Activated CD4-positive, CD25-positive, alpha-beta regulatory T cell (primary cell): ENCODE measurements around the gene C6orf58.

Experiments used
- DNase-seq, 4 experiments: peaks; one replicate each; lab custom pipeline; 2025; lab: John Stamatoyannopoulos, UW

Gene C6orf58

DNA sequence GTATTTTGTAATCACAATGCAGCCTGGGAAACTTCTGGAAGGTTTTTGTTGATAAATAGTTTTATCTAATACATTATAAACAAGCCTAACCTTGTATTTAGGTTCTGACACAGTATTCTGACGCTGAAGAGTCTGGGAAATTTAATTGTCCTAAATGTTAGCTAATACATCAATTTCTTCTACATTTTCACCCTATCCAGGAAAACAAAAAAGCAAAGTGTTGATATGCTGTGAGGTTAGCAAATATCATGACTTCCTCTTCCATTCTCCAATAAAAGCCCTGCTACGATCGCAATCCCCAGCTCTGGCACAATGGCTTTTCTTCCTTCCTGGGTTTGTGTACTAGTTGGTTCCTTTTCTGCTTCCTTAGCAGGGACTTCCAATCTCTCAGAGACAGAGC, at the start of gene C6orf58:
TSS of gene C6orf58 (plus strand) at position 301 of the 400 bp plus-strand sequence. CDS start at position 313, 12 bp downstream.
- DNase-seq: no peak

GRCh38 chr6:127533011-127533410, 44.0 kb upstream of the C6orf58 start:
- DNase-seq: no peak

- DNase-seq: no peak
Observed at GRCh38 chr6:127533736-127534135, 43.2 kb upstream of the C6orf58 start.

GRCh38 chr6:127538750-127539264, 38.2 kb upstream of the C6orf58 start:
- DNase-seq: no peak

- no peak for DNase-seq
Observed at GRCh38 chr6:127539272-127539671, 37.7 kb upstream of the C6orf58 start.

DNA sequence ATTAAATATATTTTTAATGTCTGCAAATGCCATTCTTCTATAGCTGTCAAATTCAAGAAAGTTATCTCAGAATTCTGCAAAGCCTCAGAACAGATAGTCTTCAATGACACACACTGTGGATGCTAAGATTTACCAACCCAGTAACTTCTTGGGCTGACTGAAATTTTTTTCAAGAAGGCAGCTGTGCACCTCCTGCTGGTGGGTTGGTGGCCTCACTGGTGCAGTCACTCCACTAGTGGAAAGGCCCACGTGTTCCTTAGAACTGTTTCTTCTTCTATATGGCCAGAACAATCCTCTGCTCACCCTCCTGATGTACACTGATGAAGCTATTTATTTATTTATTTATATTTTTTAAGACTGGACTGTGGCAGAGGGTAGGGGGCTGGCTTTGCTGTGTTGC, 29.8 kb upstream of the C6orf58 start:
- no peak for DNase-seq

DNA sequence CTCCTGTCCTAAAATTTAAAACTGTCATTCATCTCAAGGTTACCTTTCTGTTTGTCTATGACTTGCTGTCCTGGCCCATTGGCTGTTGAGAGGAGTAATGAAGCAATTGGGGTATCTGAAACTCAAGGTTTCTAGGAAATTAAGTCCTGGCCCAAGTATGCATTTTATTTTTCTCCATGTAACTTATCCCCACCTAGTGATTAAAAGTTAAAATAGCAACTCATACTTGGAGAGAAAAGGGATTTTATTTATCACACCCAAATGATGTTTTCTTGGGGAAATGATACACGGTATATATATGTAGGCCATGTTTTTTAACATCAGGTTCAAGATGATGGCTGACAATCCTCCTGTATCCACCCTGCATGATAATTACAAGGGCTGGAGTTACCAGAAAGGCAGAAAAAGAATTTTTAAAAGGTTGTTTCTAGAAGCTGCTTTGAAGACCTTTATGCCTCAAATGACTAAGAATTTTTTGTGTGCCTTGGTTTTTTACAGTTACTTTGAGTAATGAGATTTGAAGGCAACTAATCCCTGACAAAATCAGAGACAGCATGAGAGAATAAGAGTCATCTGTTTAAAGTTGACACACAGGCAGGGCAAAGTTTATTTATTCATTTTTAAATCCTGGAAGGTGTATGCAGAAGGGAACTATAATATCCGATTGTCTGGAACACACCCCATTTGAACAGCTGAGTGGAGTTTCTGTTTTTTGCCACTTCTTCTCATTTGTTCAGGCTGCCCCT, 28.9 kb upstream of the C6orf58 start:
- DNase-seq: no peak

- no peak for DNase-seq
Observed at GRCh38 chr6:127550403-127550802, 26.6 kb upstream of the C6orf58 start.

DNA sequence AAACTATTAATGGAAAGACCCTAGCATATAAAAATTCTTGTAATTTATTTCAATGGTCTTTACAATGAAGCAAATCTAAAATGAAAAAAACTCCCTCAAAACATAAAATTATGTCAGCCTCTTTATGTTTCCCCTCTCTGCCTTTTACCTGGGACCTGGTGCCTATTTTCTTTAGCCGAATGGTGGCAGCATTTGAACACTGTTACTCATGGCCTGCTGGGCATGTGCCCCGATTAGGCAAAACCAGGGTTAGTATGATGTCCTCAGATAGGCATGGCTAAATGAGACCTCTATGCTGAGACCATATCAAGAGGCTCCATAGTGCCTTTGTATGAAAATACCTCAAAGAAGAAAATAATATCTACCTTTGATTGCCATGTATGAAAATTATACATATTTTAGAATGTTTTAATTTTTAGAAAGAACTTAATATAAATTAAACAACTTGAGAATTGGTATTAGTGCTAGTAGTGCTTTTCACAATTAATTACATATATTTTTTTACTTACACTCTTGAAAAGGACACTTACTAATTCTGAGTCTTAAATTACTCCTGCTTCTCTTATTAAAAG, 22.5 kb upstream of the C6orf58 start:
- no peak for DNase-seq

DNA sequence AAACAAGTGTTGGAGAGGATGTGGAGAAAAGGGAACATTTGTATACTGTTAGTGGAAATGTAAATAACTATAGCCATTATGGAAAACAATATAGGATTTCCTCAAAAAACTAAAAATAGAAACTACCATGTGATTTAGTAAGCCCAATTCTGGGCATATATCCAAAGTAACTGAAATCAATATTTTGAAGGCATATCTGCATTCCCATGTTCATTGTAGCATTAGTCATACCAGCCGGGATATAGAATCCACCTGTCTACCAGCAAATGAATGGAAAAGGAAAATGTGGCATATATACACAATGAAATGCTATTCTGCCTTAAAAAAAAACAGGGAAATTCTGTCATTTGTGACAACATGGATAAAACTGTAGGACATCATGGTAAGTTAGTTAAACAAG, 15.3 kb upstream of the C6orf58 start:
- no peak for DNase-seq

GRCh38 chr6:127564761-127565160, 12.2 kb upstream of the C6orf58 start:
- no peak for DNase-seq

- no peak for DNase-seq
Observed at GRCh38 chr6:127566119-127566518, 10.9 kb upstream of the C6orf58 start.

DNA sequence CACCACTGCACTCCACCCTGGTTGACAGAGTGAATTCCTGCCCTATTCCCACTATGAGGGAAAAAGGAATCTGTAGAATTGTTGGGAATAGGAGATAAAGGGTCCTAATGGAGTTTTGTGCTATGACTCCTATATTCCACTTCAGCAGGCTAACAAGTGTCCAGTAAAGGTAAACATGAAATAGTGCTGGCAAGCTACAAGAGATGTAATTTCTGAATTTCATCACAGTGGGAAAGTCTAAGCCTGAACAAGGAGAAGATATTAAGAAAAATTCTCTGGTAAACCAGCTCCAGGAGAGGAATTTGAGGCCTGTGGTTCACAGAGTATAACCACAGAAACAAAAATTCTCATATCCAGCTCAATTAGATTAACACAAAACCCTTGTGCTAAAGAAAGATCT, 10.3 kb upstream of the C6orf58 start:
- DNase-seq: no peak

DNA sequence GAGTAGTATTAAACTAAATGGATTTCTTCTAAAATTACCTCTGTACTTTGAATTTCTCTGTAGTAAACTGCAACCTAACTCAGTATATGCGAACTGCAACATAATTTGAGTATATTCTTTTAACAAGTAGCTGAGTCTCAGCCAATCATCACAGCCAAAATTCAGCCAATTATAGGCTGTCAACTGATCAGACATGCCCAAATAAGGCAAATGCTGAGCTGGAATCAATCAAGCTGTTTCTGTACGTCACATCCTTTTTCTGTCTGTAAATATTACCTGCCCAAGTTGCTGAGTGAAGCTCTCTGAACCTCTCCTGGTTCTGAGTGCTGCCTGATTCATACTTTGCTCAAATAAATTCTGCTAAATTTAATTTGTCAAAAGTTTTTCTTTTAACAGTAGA, 9.5 kb upstream of the C6orf58 start:
- no peak for DNase-seq

- DNase-seq: no peak
Observed at GRCh38 chr6:127570739-127571389, 6.1 kb upstream of the C6orf58 start.

GRCh38 chr6:127578900-127579299, 1.9 kb downstream of the C6orf58 start:
- no peak for DNase-seq

DNA sequence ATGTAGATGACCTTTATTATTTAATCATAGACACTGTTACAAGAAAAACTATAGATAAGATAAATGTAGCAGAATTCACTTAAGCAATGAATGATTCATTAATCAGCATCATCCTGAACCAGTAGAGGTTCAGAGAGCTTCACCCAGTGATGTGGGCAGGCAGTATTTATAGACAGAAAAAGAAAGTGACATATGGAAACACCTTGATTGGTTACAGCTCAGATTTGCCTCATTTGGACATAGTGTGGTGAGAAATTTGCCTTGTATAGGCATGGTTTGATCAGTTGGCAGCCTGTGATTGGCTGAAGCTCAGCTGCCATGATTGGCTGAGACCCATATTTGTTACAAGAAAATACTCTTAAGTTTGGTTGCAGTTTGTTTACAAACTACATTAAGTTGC, 4.6 kb downstream of the C6orf58 start:
- DNase-seq: no peak

GRCh38 chr6:127582777-127583462, 5.9 kb downstream of the C6orf58 start:
- DNase-seq: no peak

GRCh38 chr6:127585123-127585522, 8.1 kb downstream of the C6orf58 start:
- no peak for DNase-seq

DNA sequence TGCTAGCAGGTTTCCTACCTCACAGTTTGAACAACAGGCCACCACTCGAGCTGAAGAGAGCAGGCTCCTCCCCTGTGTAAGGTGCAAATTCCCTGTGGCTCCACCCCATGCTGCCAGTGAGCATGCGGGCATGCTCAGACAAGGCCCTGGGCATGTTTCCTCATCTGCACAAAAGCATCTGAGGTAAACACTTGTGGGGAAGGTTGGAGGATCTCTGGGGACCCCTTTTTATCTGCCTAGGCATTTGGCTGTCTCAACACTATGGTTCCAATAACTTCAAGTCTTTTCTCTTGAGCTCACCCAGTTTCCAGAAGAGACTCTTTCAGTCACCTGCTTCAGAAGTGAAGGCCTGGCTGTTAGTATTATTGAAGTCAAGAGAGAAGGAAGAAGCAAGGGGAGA, 9.4 kb downstream of the C6orf58 start:
- DNase-seq: no peak

- DNase-seq: no peak
Observed at GRCh38 chr6:127587875-127588274, 10.9 kb downstream of the C6orf58 start.

DNA sequence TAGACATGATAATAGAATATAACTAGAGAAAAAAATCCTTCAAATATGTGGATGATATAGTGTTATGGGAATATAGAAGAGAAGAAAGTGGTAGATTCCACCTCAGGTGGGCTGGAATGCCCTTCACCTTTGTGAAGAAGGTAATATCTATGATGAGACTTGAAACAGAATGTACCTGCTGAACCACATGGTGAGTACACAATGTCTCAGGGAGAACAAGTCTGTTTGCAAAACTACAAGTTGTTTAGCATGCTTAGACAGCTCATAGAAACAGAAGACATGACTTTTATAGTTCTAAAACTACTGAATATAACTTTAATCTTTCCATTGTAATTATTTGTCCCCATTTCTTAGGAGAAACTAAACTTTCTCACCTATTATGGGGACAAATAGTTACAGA, 12.2 kb downstream of the C6orf58 start:
- DNase-seq: no peak

- no peak for DNase-seq
Observed at GRCh38 chr6:127590344-127590743, 13.4 kb downstream of the C6orf58 start.
